ENCODE results near the gene MARF1.
"Not testable (repeated sequence)": the region's sequence is repeated elsewhere in the genome, so short reads cannot be mapped to it uniquely, and the experiment has no call there.

MARF1 gene

GRCh38 chr16:15653227-15653626 is 10.3 kb upstream of the MARF1 start:
- no peak for FAIRE-seq

- no peak for FAIRE-seq
These were observed 9.5 kb upstream of the MARF1 start for GRCh38 chr16:15652293-15653001.

GRCh38 chr16:15650698-15651171 is 7.8 kb upstream of the MARF1 start:
- no peak for FAIRE-seq

- no peak for FAIRE-seq
These were observed 7.2 kb upstream of the MARF1 start, which contains the start of gene NDE1 for GRCh38 chr16:15650019-15650697. Gene NDE1 (plus strand): TSS chr16:15650245. CDS start chr16:15664779, 14,534 bp downstream.

- no peak for FAIRE-seq
These were observed 6.7 kb upstream of the MARF1 start for GRCh38 chr16:15649727-15650018.

GRCh38 chr16:15649311-15649710 is 6.4 kb upstream of the MARF1 start:
- not testable (repeated sequence) for FAIRE-seq

GRCh38 chr16:15648135-15648730 is 5.3 kb upstream of the MARF1 start:
- FAIRE-seq: no peak

- no peak for FAIRE-seq
These were observed 4.5 kb upstream of the MARF1 start for GRCh38 chr16:15647294-15648014.

GRCh38 chr16:15646557-15647293 is 3.8 kb upstream of the MARF1 start:
- FAIRE-seq: not testable (repeated sequence)

- not testable (repeated sequence) for FAIRE-seq
These were observed 2.1 kb upstream of the MARF1 start for GRCh38 chr16:15644962-15645465.

- no peak for FAIRE-seq
These were observed 1.5 kb upstream of the MARF1 start for GRCh38 chr16:15644267-15644961.

GRCh38 chr16:15643946-15644250 is 944 bp upstream of the MARF1 start:
- FAIRE-seq: no peak

GRCh38 chr16:15642557-15643047 is 352 bp downstream of the MARF1 start:
- no peak for FAIRE-seq

- no peak for FAIRE-seq
These were observed 999 bp downstream of the MARF1 start for GRCh38 chr16:15641753-15642556.

- FAIRE-seq: no peak
These were observed 2.0 kb downstream of the MARF1 start for GRCh38 chr16:15640966-15641365.

GRCh38 chr16:15639061-15639568 is 3.8 kb downstream of the MARF1 start:
- no peak for FAIRE-seq

GRCh38 chr16:15636392-15636873 is 6.5 kb downstream of the MARF1 start:
- FAIRE-seq: no peak

- no peak for FAIRE-seq
These were observed 7.0 kb downstream of the MARF1 start for GRCh38 chr16:15635926-15636325.

GRCh38 chr16:15631730-15632409 is 11.1 kb downstream of the MARF1 start:
- no peak for FAIRE-seq

- FAIRE-seq: no peak
These were observed 21.1 kb downstream of the MARF1 start for GRCh38 chr16:15621889-15622288.
